Measurements from ENCODE around the gene CAMK2G.

Gene CAMK2G

GRCh38 chr10:73859784-73860491, 14.4 kb downstream of the CAMK2G start:
- DNase-seq, result peak; percentile 79

- no peak for DNase-seq
Measured at GRCh38 chr10:73859428-73859783, 14.9 kb downstream of the CAMK2G start.

- no peak for DNase-seq
Measured at GRCh38 chr10:73858750-73859427, 15.5 kb downstream of the CAMK2G start.

GRCh38 chr10:73858013-73858708, 16.2 kb downstream of the CAMK2G start:
- no peak for DNase-seq

- no peak for DNase-seq
Measured at GRCh38 chr10:73857446-73857845, 16.9 kb downstream of the CAMK2G start.

GRCh38 chr10:73856261-73856660, 18.1 kb downstream of the CAMK2G start:
- DNase-seq, result no peak

- DNase-seq, result no peak
Measured at GRCh38 chr10:73855413-73855812, 18.9 kb downstream of the CAMK2G start.

GRCh38 chr10:73854310-73854709, 20.0 kb downstream of the CAMK2G start:
- no peak for DNase-seq

- DNase-seq, result no peak
Measured at GRCh38 chr10:73853196-73853595, 21.2 kb downstream of the CAMK2G start.

GRCh38 chr10:73850863-73851461, 23.4 kb downstream of the CAMK2G start:
- no peak for DNase-seq

- DNase-seq, result no peak
Measured at GRCh38 chr10:73850211-73850610, 24.1 kb downstream of the CAMK2G start.

- DNase-seq, result peak; percentile 79
Measured at GRCh38 chr10:73848821-73849489, 25.4 kb downstream of the CAMK2G start.

GRCh38 chr10:73847031-73847430, 27.3 kb downstream of the CAMK2G start:
- no peak for DNase-seq

- no peak for DNase-seq
Measured at GRCh38 chr10:73843261-73843660, 31.1 kb downstream of the CAMK2G start.

GRCh38 chr10:73842349-73842748, 32.0 kb downstream of the CAMK2G start:
- no peak for DNase-seq

- DNase-seq, result no peak
Measured at GRCh38 chr10:73841526-73842285, 32.6 kb downstream of the CAMK2G start.

- no peak for DNase-seq
Measured at GRCh38 chr10:73841061-73841421, 33.3 kb downstream of the CAMK2G start.

- no peak for DNase-seq
Measured at GRCh38 chr10:73840403-73841060, 33.8 kb downstream of the CAMK2G start.

- DNase-seq, result no peak
Measured at GRCh38 chr10:73840056-73840402, 34.3 kb downstream of the CAMK2G start.

- DNase-seq, result no peak
Measured at GRCh38 chr10:73839276-73839966, 34.9 kb downstream of the CAMK2G start.

GRCh38 chr10:73838827-73839226, 35.5 kb downstream of the CAMK2G start:
- DNase-seq, result no peak
